Trophoblast cell (in vitro differentiated cells and primary cell): ENCODE results near the gene CBLN2.
A peak's percentile ranks its signal among the peaks of the same experiment; 100 is the strongest.

Source experiments
- DNase-seq, 2 donors: peaks; one replicate each; pipeline ENCODE4 v3.0.0-alpha.2; 2016
- H2AFZ ChIP-seq: 2 replicates; pipeline ENCODE4 v1.6.1; 2013; ENCODE audit warnings: low read length, moderate library complexity, mild to moderate bottlenecking; ENCODE audit not compliant: insufficient read depth, poor library complexity
- H2AK5ac ChIP-seq: 2 replicates; pipeline ENCODE4 v1.6.1; 2013; ENCODE audit warnings: mild to moderate bottlenecking, low read length
- H2BK120ac ChIP-seq: 2 replicates; pipeline ENCODE4 v1.6.1; 2013; ENCODE audit warnings: low read length, mild to moderate bottlenecking, moderate library complexity; ENCODE audit not compliant: insufficient read depth, poor library complexity
- H2BK12ac ChIP-seq: 2 replicates; pipeline ENCODE4 v1.6.1; 2013; ENCODE audit warnings: mild to moderate bottlenecking, low read length, moderate library complexity
- H2BK5ac ChIP-seq: 2 replicates; pipeline ENCODE4 v1.6.1; 2013; ENCODE audit warnings: low read length, low read depth, moderate library complexity, mild to moderate bottlenecking; ENCODE audit not compliant: poor library complexity
- H3K14ac ChIP-seq: 2 replicates; pipeline ENCODE4 v1.6.1; 2013; ENCODE audit warnings: mild to moderate bottlenecking, low read length
- H3K18ac ChIP-seq: 2 replicates; pipeline ENCODE4 v1.6.1; 2013; ENCODE audit warnings: mild to moderate bottlenecking, low read length
- H3K23ac ChIP-seq: 2 replicates; pipeline ENCODE4 v1.6.1; 2013; ENCODE audit warnings: low read length
- H3K27ac ChIP-seq: 2 replicates; pipeline ENCODE4 v1.5.1; 2013; ENCODE audit warnings: low read depth, mild to moderate bottlenecking, inconsistent platforms, low read length, moderate library complexity
- H3K27me3 ChIP-seq: 2 replicates; pipeline ENCODE4 v1.6.1; 2013; ENCODE audit warnings: inconsistent platforms, mild to moderate bottlenecking, low read length, moderate library complexity; ENCODE audit not compliant: insufficient read depth
- H3K36me3 ChIP-seq, 2 experiments: 1 replicate in 1 of 2; 2 replicates in 1 of 2; pipeline ENCODE4 v1.6.1; 2013; ENCODE audit warnings: low read length in 2 of 2, mild to moderate bottlenecking in 2 of 2, moderate library complexity in 1 of 2; ENCODE audit not compliant: insufficient read depth in 2 of 2, control insufficient read depth in 1 of 2
- H3K4ac ChIP-seq: 2 replicates; pipeline ENCODE4 v1.6.1; 2013; ENCODE audit warnings: low read depth, mild to moderate bottlenecking, low read length, moderate library complexity
- H3K4me1 ChIP-seq, 2 experiments: 1 replicate in 1 of 2; 2 replicates in 1 of 2; pipeline ENCODE4 v1.6.1; 2013; ENCODE audit warnings: low read length in 2 of 2, mild to moderate bottlenecking in 2 of 2, moderate library complexity in 1 of 2; ENCODE audit not compliant: insufficient read depth in 2 of 2, control insufficient read depth in 1 of 2
- H3K4me2 ChIP-seq: 2 replicates; pipeline ENCODE4 v1.6.1; 2013; ENCODE audit warnings: inconsistent platforms, mild to moderate bottlenecking, low read length, moderate library complexity
- H3K4me3 ChIP-seq: 2 replicates; pipeline ENCODE4 v1.5.1; 2013; ENCODE audit warnings: mild to moderate bottlenecking, low read depth, low read length, inconsistent platforms
- H3K79me1 ChIP-seq: one replicate; pipeline ENCODE4 v1.6.1; 2013; ENCODE audit warnings: low read length
- H3K79me2 ChIP-seq: 2 replicates; pipeline ENCODE4 v1.6.1; 2013; ENCODE audit warnings: low read length, mild to moderate bottlenecking; ENCODE audit not compliant: control insufficient read depth, insufficient read depth, poor library complexity
- H3K9ac ChIP-seq: 2 replicates; pipeline ENCODE4 v1.6.1; 2013; ENCODE audit warnings: mild to moderate bottlenecking, low read length
- H3K9me3 ChIP-seq: 2 replicates; pipeline ENCODE4 v1.6.1; 2013; ENCODE audit warnings: low read depth, mild to moderate bottlenecking, control low read depth, inconsistent platforms, low read length; ENCODE audit not compliant: insufficient read depth
- H4K12ac ChIP-seq: 2 replicates; pipeline ENCODE4 v1.6.1; 2013; ENCODE audit warnings: low read depth, mild to moderate bottlenecking, low read length, moderate library complexity
- H4K8ac ChIP-seq: 2 replicates; pipeline ENCODE4 v1.6.1; 2013; ENCODE audit warnings: low read depth, mild to moderate bottlenecking, low read length, moderate library complexity
- H4K91ac ChIP-seq: one replicate; pipeline ENCODE4 v1.6.1; 2013; ENCODE audit warnings: low read depth, mild to moderate bottlenecking, low read length, moderate library complexity
- WGBS: extraction: QIAGEN DNeasy Blood & Tissue Kit; methylation state at CpG from one replicate; pipeline ENCODE4 v1.1.7; 2013; ENCODE audit warnings: missing lambda C conversion rate; ENCODE audit not compliant: insufficient read length, insufficient coverage; ENCODE audit errors: extremely low coverage; 5-methylcytosine and 5-hydroxymethylcytosine counted together

CBLN2 gene

DNA sequence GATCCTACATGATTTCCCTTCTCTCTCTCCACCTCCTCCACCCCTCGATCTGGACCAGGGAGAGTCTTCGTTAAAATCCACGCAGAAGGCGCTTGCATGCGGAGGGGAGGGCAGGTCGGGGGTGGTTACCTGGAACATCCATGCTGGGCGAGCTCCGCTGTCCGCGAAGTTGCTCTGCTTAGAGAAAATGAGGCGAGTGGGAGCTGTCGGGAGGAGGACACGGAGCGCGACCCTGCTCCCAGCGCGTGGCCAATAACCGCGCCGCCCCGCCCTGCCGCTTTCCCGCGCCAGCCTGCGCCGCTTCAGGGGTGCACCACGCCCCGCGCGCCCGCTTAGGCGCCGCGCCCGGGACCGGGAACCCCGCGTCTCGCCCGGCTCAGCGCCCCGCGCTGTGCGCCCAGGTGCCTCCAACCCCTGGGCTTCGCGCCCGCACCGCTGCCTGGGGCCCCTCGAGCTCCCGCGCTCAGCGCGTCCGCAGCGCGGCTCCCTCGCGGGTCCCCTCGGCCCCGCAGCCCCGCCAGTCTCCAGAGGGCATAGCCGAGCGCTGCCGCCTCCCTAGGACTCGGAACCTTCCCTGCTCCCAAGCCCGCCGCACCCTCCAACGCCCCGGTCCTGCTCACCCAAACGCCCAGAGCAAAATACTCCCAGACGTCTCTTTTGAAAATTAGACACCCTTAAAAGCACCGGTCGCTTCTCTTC, 636 bp downstream of the CBLN2 start:
- Histone ChIP-seq H3K79me2 (no peaks in the 10 kb centered on the region), H3K4me1 (peaks cover 17 to 18% of the 10 kb centered on the region in 2 experiments), H3K4me3 (peak overlapping the region; percentile 57), H3K27ac (no peak overlapping the region), H2AFZ (peak overlapping the region; percentile 1), H4K8ac (no peak overlapping the region), H2AK5ac (no peak overlapping the region), H4K91ac (no peak overlapping the region), H2BK120ac (no peak overlapping the region), H3K79me1 (no peaks in the 10 kb centered on the region), H3K9me3 (peaks cover 2% of the 10 kb centered on the region), H3K36me3 (no peaks in the 10 kb centered on the region), H3K27me3 (peaks cover 34% of the 10 kb centered on the region), H3K14ac (no peak overlapping the region), H3K23ac (no peak overlapping the region), H2BK12ac (no peak overlapping the region), H4K12ac (no peak overlapping the region), H3K4me2 (peak overlapping the region; percentile 94), H3K18ac (no peak overlapping the region), H2BK5ac (no peak overlapping the region), H3K9ac (no peak overlapping the region), H3K4ac (no peak overlapping the region)
- WGBS, result no CpG with 5 or more reads among the region's 73 CpGs
- no peak for DNase-seq

DNA sequence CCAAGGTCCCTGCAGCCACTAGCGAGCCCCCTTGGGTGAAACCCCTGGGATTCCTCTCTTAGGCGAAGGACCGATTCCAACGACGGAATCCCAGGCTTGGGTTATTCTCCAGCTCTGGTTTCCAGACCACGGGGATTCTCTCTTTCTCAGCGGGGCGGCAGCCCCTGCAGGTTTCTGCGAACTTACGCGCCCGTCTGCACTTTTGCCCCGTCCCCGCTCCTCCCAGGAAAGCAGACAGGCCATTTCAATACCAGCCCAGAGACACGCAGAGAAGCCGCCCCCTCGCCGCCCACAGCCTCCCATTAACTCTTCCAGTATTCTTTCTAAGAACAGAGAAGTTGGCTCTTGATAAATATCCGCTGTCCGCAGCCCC, 1.2 kb downstream of the CBLN2 start:
- no peaks in the 10 kb centered on the region for H3K79me1 ChIP-seq
- H2AK5ac ChIP-seq, result no peak overlapping the region
- no peak overlapping the region for H4K8ac ChIP-seq
- peak overlapping the region; percentile 57 for H3K4me3 ChIP-seq
- H3K4ac ChIP-seq, result no peak overlapping the region
- H3K9me3 ChIP-seq, result peaks cover 2% of the 10 kb centered on the region
- H3K79me2 ChIP-seq, result no peaks in the 10 kb centered on the region
- no peak overlapping the region for H2BK12ac ChIP-seq
- no CpG with 5 or more reads among the region's 20 CpGs for WGBS
- H2BK120ac ChIP-seq, result no peak overlapping the region
- no peak overlapping the region for H4K12ac ChIP-seq
- peaks cover 17 to 18% of the 10 kb centered on the region in 2 experiments for H3K4me1 ChIP-seq
- H2BK5ac ChIP-seq, result no peak overlapping the region
- H3K23ac ChIP-seq, result no peak overlapping the region
- H3K4me2 ChIP-seq, result peak overlapping the region; percentile 94
- no peak overlapping the region for H3K9ac ChIP-seq
- no peak overlapping the region for H3K18ac ChIP-seq
- H3K27ac ChIP-seq, result no peak overlapping the region
- no peak overlapping the region for H4K91ac ChIP-seq
- H3K27me3 ChIP-seq, result peaks cover 34% of the 10 kb centered on the region
- no peak for DNase-seq
- no peaks in the 10 kb centered on the region for H3K36me3 ChIP-seq
- no peak overlapping the region for H3K14ac ChIP-seq
- H2AFZ ChIP-seq, result peak overlapping the region; percentile 1

DNA sequence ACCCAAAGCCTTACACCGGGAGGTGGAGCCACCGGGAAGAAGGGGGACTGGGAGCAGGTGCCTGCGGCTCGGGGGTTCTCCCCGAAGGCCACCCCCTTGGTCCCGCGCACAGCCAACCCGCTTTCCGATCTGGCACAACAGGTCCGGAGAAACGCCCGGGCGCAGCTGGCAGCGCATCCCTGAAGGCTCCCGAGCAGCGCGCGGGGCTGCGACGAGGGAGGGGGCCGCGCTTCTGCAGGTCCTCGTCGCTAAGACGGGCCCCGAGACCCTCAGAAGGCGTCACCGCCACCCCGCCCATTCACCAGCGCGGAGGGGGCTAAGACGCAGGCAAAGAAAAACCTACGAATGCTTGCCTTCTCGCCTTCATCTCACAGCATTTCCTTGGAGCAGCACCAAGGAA, 1.8 kb downstream of the CBLN2 start:
- no peak for DNase-seq
- H3K14ac ChIP-seq, result no peak overlapping the region
- no peak overlapping the region for H2AK5ac ChIP-seq
- H3K4me1 ChIP-seq, result peaks cover 17 to 18% of the 10 kb centered on the region in 2 experiments
- H3K27ac ChIP-seq, result no peak overlapping the region
- H3K27me3 ChIP-seq, result peaks cover 34% of the 10 kb centered on the region
- no peak overlapping the region for H4K91ac ChIP-seq
- no peak overlapping the region for H3K9ac ChIP-seq
- H3K36me3 ChIP-seq, result no peaks in the 10 kb centered on the region
- no peak overlapping the region for H2BK5ac ChIP-seq
- H2BK120ac ChIP-seq, result no peak overlapping the region
- no peak overlapping the region for H3K4me3 ChIP-seq
- H3K79me1 ChIP-seq, result no peaks in the 10 kb centered on the region
- H4K12ac ChIP-seq, result no peak overlapping the region
- no peaks in the 10 kb centered on the region for H3K79me2 ChIP-seq
- WGBS, result no CpG with 5 or more reads among the region's 34 CpGs
- H3K23ac ChIP-seq, result no peak overlapping the region
- no peak overlapping the region for H3K4ac ChIP-seq
- no peak overlapping the region for H4K8ac ChIP-seq
- H3K9me3 ChIP-seq, result peaks cover 2% of the 10 kb centered on the region
- no peak overlapping the region for H2AFZ ChIP-seq
- no peak overlapping the region for H2BK12ac ChIP-seq
- H3K4me2 ChIP-seq, result peak overlapping the region; percentile 94
- H3K18ac ChIP-seq, result no peak overlapping the region

DNA sequence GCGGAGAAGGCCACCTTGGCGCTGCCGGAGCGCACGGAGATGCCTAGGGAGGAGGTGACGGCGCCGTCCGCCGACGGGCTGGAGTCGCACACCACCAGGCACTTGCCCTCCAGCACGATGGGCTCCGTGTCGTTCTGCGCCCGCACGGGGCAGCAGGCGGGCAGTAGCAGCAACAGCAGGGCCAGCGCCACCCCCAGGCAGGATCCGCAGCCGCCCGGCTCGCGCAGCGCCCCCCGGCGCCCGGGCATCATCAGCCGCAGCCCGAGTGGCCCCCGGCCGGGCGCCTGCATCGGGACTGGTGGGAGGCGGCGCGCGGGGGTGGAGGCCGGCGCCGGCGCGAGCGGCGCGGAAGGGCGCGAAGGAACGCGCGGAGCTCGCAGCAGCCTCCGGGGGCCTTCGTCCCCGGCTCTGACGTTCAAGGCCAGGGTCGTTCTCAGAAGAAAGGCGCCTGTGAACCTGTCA, 2.2 kb downstream of the CBLN2 start:
- H2AFZ ChIP-seq, result no peak overlapping the region
- no peaks in the 10 kb centered on the region for H3K36me3 ChIP-seq
- no peak overlapping the region for H2BK120ac ChIP-seq
- no peak overlapping the region for H3K14ac ChIP-seq
- no peaks in the 10 kb centered on the region for H3K79me2 ChIP-seq
- no peak overlapping the region for H2BK12ac ChIP-seq
- H2AK5ac ChIP-seq, result no peak overlapping the region
- H3K79me1 ChIP-seq, result no peaks in the 10 kb centered on the region
- peak overlapping the region; percentile 94 for H3K4me2 ChIP-seq
- DNase-seq, result no peak
- peak overlapping the region; percentile 61 for H3K4me3 ChIP-seq
- H3K4me1 ChIP-seq, result peaks cover 17 to 18% of the 10 kb centered on the region in 2 experiments
- H4K8ac ChIP-seq, result no peak overlapping the region
- peaks cover 2% of the 10 kb centered on the region for H3K9me3 ChIP-seq
- H3K27me3 ChIP-seq, result peaks cover 34% of the 10 kb centered on the region
- H3K9ac ChIP-seq, result no peak overlapping the region
- H4K12ac ChIP-seq, result no peak overlapping the region
- no peak overlapping the region for H3K4ac ChIP-seq
- H3K27ac ChIP-seq, result no peak overlapping the region
- no peak overlapping the region for H3K23ac ChIP-seq
- WGBS, result no CpG with 5 or more reads among the region's 59 CpGs
- H2BK5ac ChIP-seq, result no peak overlapping the region
- H3K18ac ChIP-seq, result no peak overlapping the region
- no peak overlapping the region for H4K91ac ChIP-seq
